GM12878 (cell line): Measurements from ENCODE around the gene FKBP1B. TPM values are rescaled to one million over a fixed set of nuclear protein-coding genes. Genes with fewer than 3 reads are reported as not detected.
A peak's percentile ranks its signal among the peaks of the same experiment; 100 is the strongest.

Experiments
- BMI1 ChIP-seq: fragments of 450-650 bp; IDR thresholded peaks from 2 replicates; pipeline ENCODE4 v1.6.1; 2016; ENCODE audit warnings: mild to moderate bottlenecking, moderate library complexity, borderline replicate concordance
- CREB1 ChIP-seq: IDR thresholded peaks from 2 replicates; pipeline ENCODE4 v1.6.1; 2012; ENCODE audit warnings: low read depth, mild to moderate bottlenecking, inconsistent platforms
- CREM ChIP-seq: IDR thresholded peaks from 2 replicates; pipeline ENCODE4 v1.6.1; 2014; ENCODE audit warnings: antibody characterized with exemption, low read depth
- DPF2 ChIP-seq: fragments of 450-650 bp; IDR thresholded peaks from 2 replicates; pipeline ENCODE4 v1.6.1; 2017; ENCODE audit warnings: mild to moderate bottlenecking
- GATAD2B ChIP-seq: fragments of 450-650 bp; conservative IDR thresholded peaks from 2 replicates; pipeline ENCODE4 v1.6.1; 2017; ENCODE audit warnings: low read depth, mild to moderate bottlenecking, moderate library complexity
- HDAC6 ChIP-seq: fragments of 200-600 bp; sonication (generic); IDR thresholded peaks from one replicate; pipeline ENCODE4 v1.8.0; 2017; ENCODE audit warnings: antibody characterized with exemption; ENCODE audit not compliant: unreplicated experiment
- IKZF1 ChIP-seq: fragments of 450-650 bp; conservative IDR thresholded peaks from 2 replicates; pipeline ENCODE4 v1.6.1; 2017; ENCODE audit warnings: antibody characterized with exemption, mild to moderate bottlenecking
- JUNB ChIP-seq: IDR thresholded peaks from 2 replicates; pipeline ENCODE4 v1.6.1; 2016; ENCODE audit warnings: antibody characterized with exemption, mild to moderate bottlenecking
- JUND ChIP-seq: IDR thresholded peaks from 2 replicates; pipeline ENCODE4 v1.6.1; 2012; ENCODE audit warnings: low read depth, mild to moderate bottlenecking, low read length, improper control_type of control experiment, moderate library complexity
- KAT2A ChIP-seq: conservative IDR thresholded peaks from 2 replicates; pipeline ENCODE4 v1.6.1; 2011; ENCODE audit warnings: low read depth, low read length; ENCODE audit not compliant: control insufficient read depth
- KLF5 ChIP-seq: fragments of 450-650 bp; IDR thresholded peaks from 2 replicates; pipeline ENCODE4 v1.6.1; 2014; ENCODE audit warnings: mild to moderate bottlenecking; ENCODE audit not compliant: partially characterized antibody
- MXI1 ChIP-seq: fragments of 150-350 bp; IDR thresholded peaks from 2 replicates; pipeline ENCODE4 v1.6.1; 2011; ENCODE audit warnings: low read depth, mild to moderate bottlenecking, inconsistent platforms, low read length, improper control_type of control experiment
- NBN ChIP-seq: fragments of 450-650 bp; IDR thresholded peaks from 2 replicates; pipeline ENCODE4 v1.6.1; 2016
- PML ChIP-seq: IDR thresholded peaks from 2 replicates; pipeline ENCODE4 v1.6.1; 2012; ENCODE audit warnings: low read length, inconsistent platforms
- RAD51 ChIP-seq: fragments of 450-650 bp; IDR thresholded peaks from 2 replicates; pipeline ENCODE4 v1.6.1; 2016; ENCODE audit warnings: moderate library complexity, mild to moderate bottlenecking, inconsistent platforms
- SIN3A ChIP-seq: IDR thresholded peaks from 2 replicates; pipeline ENCODE4 v1.6.1; 2012; ENCODE audit warnings: low read depth, low read length, improper control_type of control experiment
- SPI1 ChIP-seq: IDR thresholded peaks from 2 replicates; pipeline ENCODE4 v1.6.1; 2011; ENCODE audit warnings: low read depth, mild to moderate bottlenecking, low read length, moderate library complexity, borderline replicate concordance; ENCODE audit not compliant: insufficient read depth
- TCF3 ChIP-seq: IDR thresholded peaks from 2 replicates; pipeline ENCODE4 v1.6.1; 2012; ENCODE audit warnings: low read depth, mild to moderate bottlenecking, low read length, borderline replicate concordance; ENCODE audit not compliant: insufficient read depth
- TCF7 ChIP-seq: IDR thresholded peaks from 2 replicates; pipeline ENCODE4 v1.6.1; 2014; ENCODE audit warnings: antibody characterized with exemption, borderline replicate concordance
- YY1 ChIP-seq: IDR thresholded peaks from 2 replicates; pipeline ENCODE4 v1.6.1; 2011; ENCODE audit warnings: low read depth, mild to moderate bottlenecking, low read length
- ZNF207 ChIP-seq: fragments of 450-650 bp; IDR thresholded peaks from 2 replicates; pipeline ENCODE4 v1.6.1; 2014; ENCODE audit warnings: antibody characterized with exemption, mild to moderate bottlenecking, borderline replicate concordance
- polyA plus RNA-seq, 11 experiments: library from polyadenylated mRNA; depleted of rRNA in 4 of 11; unstranded in 6 of 11; stranded (reverse) in 5 of 11; fragments of >200 nt; fragmentation: Nextera tagmentation in 4 of 11; fragmentation: Illumina TruSeq in 1 of 11; extraction: Ambion mirVana in 4 of 11; extraction: Trizol in 1 of 11; gene quantifications; 1 replicate in 1 of 11; 2 replicates in 10 of 11; pipeline versions ENCODE4 v1.2.1 to v1.2.3, GENCODE V29; 2011 to 2016; ENCODE audit warnings: inconsistent platforms in 2 of 11, missing spikeins in 2 of 11, low read depth in 1 of 11
- total RNA-seq, 4 experiments: library from RNA; depleted of rRNA in 3 of 4; stranded (reverse); fragments of >200 nt in 3 of 4; fragmentation: Illumina TruSeq in 1 of 4; extraction: Trizol in 1 of 4; gene quantifications; 2 replicates each; pipeline versions ENCODE4 v1.2.1 to v1.2.3, GENCODE V29; 2013 to 2021
- TF ChIP-seq, protein P1 (sequence below): IDR thresholded peaks from 2 replicates; pipeline ENCODE4 v1.6.1; 2011; ENCODE audit warnings: borderline replicate concordance, low read depth, mild to moderate bottlenecking, moderate library complexity, low read length; ENCODE audit not compliant: insufficient read depth, poor library complexity, severe bottlenecking
- TF ChIP-seq, protein P2 (sequence below): fragments of 450-650 bp; formaldehyde crosslinking; IDR thresholded peaks from 2 replicates; pipeline ENCODE4 v1.4.0; 2020; ENCODE audit warnings: mild to moderate bottlenecking, moderate library complexity
- TF ChIP-seq, protein P3 (sequence below): fragments of 450-650 bp; IDR thresholded peaks from 2 replicates; pipeline ENCODE4 v1.6.1; 2017; ENCODE audit warnings: mild to moderate bottlenecking, low read depth, inconsistent platforms; ENCODE audit not compliant: poor library complexity, severe bottlenecking

The FKBP1B gene
- total and polyA plus RNA-seq, 10 of the 15 experiments (the other 5 are each of a cell fraction or from before 2014, with no cell fraction given), result 0.18 to 0.53 (median 0.24) TPM

DNA sequence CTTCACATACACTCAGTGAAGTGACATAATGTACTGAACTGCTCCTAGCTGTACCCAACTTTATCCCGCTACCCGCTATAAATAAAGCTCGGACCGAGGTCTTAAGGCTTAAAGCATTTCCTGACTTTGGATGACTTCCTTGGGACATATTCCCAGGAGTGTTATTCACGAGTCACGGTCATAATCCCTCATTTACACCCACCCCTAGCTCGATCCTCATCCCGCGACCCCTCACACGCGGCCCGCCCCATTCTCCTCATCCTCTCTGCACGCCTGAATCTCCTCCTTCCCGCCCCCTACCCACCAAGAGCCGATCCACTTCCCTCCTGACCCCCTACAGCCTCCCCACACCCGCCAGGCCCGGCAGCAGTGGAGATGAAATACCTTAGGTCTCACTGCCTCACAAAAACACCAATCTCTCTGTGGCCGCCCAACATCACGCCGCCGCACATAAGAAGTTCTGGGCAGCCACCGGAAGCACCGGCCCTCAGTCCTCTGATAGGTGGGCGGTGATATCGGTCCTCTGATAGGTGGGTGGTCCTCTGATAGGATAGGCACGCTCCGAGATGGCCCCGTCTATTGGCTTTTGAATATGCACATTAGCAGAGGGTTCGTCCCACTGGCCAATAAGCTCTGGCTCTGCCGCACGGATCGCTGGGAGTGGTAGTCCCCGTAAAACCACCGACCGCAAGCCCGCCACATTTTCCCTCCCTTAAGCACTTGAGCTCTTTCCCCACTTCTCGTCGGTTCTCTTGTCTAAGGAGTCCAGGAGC, 2.4 kb upstream of the FKBP1B start, which contains the start of gene WDCP (continued):
- TF ChIP-seq NBN (peak; percentile 81; the same call in 1 of the 2 replicates), HDAC6 (no peak), SPI1 (no peak), JUNB (no peak), BMI1 (no peak), SIN3A (peak; percentile 68; the same call in 1 of the 2 replicates), CREM (peak; percentile 60; the same call in 1 of the 2 replicates), DPF2 (0 out of 2 replicates have a peak, but pooled peaks have one; percentile 23), CREB1 (peak; percentile 73; the same call in 1 of the 2 replicates), JUND (no peak), KAT2A (no peak), GATAD2B (no peak), MXI1 (peak; percentile 88), PML (0 out of 2 replicates have a peak, but pooled peaks have one; percentile 49), ZNF207 (no peak), KLF5 (no peak), TCF3 (no peak), TCF7 (no peak), IKZF1 (peak; percentile 79), RAD51 (no peak), YY1 (peak; percentile 58; the same call in 1 of the 2 replicates)
- TF ChIP-seq, protein P1, sequence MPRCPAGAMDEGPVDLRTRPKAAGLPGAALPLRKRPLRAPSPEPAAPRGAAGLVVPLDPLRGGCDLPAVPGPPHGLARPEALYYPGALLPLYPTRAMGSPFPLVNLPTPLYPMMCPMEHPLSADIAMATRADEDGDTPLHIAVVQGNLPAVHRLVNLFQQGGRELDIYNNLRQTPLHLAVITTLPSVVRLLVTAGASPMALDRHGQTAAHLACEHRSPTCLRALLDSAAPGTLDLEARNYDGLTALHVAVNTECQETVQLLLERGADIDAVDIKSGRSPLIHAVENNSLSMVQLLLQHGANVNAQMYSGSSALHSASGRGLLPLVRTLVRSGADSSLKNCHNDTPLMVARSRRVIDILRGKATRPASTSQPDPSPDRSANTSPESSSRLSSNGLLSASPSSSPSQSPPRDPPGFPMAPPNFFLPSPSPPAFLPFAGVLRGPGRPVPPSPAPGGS, result no peak
- TF ChIP-seq, protein P2, sequence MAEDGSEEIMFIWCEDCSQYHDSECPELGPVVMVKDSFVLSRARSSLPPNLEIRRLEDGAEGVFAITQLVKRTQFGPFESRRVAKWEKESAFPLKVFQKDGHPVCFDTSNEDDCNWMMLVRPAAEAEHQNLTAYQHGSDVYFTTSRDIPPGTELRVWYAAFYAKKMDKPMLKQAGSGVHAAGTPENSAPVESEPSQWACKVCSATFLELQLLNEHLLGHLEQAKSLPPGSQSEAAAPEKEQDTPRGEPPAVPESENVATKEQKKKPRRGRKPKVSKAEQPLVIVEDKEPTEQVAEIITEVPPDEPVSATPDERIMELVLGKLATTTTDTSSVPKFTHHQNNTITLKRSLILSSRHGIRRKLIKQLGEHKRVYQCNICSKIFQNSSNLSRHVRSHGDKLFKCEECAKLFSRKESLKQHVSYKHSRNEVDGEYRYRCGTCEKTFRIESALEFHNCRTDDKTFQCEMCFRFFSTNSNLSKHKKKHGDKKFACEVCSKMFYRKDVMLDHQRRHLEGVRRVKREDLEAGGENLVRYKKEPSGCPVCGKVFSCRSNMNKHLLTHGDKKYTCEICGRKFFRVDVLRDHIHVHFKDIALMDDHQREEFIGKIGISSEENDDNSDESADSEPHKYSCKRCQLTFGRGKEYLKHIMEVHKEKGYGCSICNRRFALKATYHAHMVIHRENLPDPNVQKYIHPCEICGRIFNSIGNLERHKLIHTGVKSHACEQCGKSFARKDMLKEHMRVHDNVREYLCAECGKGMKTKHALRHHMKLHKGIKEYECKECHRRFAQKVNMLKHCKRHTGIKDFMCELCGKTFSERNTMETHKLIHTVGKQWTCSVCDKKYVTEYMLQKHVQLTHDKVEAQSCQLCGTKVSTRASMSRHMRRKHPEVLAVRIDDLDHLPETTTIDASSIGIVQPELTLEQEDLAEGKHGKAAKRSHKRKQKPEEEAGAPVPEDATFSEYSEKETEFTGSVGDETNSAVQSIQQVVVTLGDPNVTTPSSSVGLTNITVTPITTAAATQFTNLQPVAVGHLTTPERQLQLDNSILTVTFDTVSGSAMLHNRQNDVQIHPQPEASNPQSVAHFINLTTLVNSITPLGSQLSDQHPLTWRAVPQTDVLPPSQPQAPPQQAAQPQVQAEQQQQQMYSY, result no peak
- TF ChIP-seq, protein P3, sequence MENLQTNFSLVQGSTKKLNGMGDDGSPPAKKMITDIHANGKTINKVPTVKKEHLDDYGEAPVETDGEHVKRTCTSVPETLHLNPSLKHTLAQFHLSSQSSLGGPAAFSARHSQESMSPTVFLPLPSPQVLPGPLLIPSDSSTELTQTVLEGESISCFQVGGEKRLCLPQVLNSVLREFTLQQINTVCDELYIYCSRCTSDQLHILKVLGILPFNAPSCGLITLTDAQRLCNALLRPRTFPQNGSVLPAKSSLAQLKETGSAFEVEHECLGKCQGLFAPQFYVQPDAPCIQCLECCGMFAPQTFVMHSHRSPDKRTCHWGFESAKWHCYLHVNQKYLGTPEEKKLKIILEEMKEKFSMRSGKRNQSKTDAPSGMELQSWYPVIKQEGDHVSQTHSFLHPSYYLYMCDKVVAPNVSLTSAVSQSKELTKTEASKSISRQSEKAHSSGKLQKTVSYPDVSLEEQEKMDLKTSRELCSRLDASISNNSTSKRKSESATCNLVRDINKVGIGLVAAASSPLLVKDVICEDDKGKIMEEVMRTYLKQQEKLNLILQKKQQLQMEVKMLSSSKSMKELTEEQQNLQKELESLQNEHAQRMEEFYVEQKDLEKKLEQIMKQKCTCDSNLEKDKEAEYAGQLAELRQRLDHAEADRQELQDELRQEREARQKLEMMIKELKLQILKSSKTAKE, result peak; percentile 57
